ENCODE results near the gene RAB8B.
"Not testable (repeated sequence)": the region's sequence is repeated elsewhere in the genome, so short reads cannot be mapped to it uniquely, and the experiment has no call there.

RAB8B gene

GRCh38 chr15:63237086-63237485 lies 47.7 kb downstream of the RAB8B start:
- DNase-seq (ENCODE audit: low read depth in 2 of 2): not testable (repeated sequence)

- DNase-seq (ENCODE audit: low read depth in 2 of 2): no peak
Observed at GRCh38 chr15:63238171-63238570, 48.8 kb downstream of the RAB8B start.

DNA sequence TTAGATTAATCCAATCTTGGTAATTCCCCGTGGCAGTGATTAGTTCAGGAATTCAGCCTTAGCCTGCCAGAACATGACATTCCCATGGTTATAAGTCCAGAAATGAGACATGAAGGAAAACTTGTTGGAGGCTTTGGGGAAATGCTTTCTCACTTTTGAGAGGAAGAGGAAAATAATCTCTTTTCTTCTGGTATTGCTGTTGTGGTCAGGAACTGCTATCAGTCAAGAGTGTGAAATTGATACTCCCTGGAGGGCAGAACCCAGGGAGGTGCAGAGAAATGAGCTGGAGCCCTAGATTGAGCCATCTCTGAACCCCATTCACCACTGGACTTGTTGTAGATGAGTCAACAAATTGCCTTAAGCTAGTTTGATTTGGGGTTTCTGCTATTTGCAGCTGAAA lies 49.4 kb downstream of the RAB8B start:
- no peak for DNase-seq (ENCODE audit: low read depth in 2 of 2)

- no peak for DNase-seq (ENCODE audit: low read depth in 2 of 2)
Observed at GRCh38 chr15:63240109-63240508, 50.7 kb downstream of the RAB8B start.

GRCh38 chr15:63241316-63241715 lies 51.9 kb downstream of the RAB8B start:
- no peak for DNase-seq (ENCODE audit: low read depth in 2 of 2)

- no peak for DNase-seq (ENCODE audit: low read depth in 2 of 2)
Observed at GRCh38 chr15:63243101-63243500, 53.7 kb downstream of the RAB8B start.

DNA sequence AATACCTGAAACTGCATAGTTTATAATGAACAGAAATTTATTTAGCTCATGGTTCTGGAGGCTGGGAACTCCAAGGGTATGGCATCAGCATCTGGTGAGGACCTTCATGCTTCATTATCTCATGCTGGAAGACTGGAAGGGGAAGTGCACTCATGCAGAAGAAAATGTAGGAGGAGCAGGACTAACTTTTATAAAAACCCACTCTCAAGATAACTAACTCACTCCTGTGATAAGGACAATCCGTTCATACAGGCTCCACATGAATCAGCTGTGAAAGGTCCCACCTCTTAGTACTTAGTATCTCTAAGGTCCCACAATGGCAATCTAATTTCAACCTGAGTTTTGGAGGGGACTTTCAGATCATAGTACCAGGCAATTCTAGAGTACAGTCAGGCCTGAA lies 54.4 kb downstream of the RAB8B start:
- DNase-seq (ENCODE audit: low read depth in 2 of 2): no peak

- DNase-seq (ENCODE audit: low read depth in 2 of 2): no peak
Observed at GRCh38 chr15:63244399-63244798, 55.0 kb downstream of the RAB8B start.

GRCh38 chr15:63244976-63245645 lies 55.7 kb downstream of the RAB8B start:
- DNase-seq (ENCODE audit: low read depth in 2 of 2): no peak

DNA sequence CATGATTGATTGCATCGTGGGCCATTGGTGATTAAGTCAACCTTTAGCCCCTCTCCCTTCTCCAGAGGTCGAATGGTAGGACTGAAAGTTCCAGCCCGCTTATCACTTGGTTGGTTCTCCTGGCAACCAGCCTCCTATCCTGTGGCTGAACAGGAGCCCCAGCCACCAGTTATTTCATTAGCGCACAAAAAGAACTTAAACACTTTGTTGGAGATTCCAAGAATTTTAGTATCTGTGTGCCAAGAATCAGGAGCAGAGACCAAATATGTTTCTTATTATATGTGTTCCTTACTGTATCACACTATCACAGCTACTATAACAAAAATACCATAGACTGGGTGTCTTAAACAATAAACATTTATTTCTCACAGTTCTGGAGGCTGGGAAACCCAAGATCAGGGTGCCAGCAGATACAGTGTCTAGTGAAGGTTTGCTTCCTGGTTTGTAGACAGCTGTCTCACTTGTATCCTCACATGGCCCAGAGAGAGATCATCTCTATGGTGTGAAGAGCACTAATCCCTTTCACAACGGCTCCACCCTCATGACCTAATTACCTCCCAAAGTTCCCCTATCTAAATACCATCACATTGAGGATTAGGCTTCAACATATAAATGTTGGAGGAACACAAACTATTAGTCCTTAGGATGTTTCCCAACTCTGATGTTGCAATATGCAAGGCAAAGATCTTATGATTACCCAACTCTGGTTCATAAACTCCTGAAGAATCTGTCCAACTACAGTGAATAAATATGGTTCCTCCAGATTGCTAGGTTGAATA lies 57.5 kb downstream of the RAB8B start:
- DNase-seq (ENCODE audit: low read depth in 2 of 2): no peak

DNA sequence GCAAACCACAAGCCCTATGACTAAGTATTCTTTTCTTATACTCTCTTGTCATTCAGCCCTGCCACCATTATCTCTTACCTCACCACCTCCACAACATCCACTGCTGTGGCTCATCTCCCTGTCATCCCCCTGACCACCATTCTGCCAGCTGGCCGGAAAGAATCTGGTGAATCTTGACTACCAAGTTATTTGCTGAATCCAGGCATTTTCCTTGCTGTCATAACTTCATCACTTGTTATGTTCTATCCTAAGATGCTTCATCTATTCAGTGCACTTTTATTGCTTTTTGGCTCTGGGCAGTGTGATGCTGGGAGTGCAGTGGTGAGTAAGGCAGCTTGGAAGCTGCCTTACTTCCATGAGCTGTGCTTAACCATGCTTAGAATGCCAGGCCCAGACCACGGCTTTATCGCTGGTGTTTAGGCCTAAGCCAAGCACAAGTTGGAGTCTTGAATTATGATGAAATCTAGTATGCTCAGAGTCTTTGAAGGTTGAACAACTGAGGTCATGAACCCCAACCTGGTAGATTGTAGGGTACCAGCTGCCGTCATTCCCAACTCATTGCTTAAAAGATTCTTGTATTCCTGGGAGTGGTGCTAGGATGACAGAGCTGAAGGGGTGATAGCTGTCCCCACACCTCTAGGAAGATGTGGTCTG lies 61.0 kb downstream of the RAB8B start:
- DNase-seq (ENCODE audit: low read depth in 2 of 2): no peak

DNA sequence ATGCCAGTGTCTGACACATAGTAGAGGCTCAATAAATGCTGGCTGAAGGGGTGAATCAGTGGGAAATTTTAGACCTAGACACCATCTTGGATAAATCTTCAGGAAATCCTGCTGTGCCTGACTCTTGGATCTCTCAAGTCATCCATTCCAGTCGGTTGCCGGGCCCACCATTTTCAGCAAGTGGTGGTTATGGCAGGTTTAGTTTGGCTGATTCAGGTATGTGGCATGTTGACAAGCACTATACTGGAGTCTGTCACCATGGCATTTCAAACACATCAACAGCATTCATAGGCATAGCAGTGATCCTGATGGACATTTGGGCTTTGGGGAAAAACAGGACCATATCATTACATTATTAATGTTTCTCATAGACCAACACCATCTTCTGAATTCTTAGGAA lies 62.3 kb downstream of the RAB8B start:
- no peak for DNase-seq (ENCODE audit: low read depth in 2 of 2)

- no peak for DNase-seq (ENCODE audit: low read depth in 2 of 2)
Observed at GRCh38 chr15:63252292-63252691, 62.9 kb downstream of the RAB8B start.

GRCh38 chr15:63254991-63255390 lies 65.6 kb downstream of the RAB8B start:
- DNase-seq (ENCODE audit: low read depth in 2 of 2): no peak

GRCh38 chr15:63255489-63255990 lies 66.1 kb downstream of the RAB8B start:
- DNase-seq (ENCODE audit: low read depth in 2 of 2): no peak

DNA sequence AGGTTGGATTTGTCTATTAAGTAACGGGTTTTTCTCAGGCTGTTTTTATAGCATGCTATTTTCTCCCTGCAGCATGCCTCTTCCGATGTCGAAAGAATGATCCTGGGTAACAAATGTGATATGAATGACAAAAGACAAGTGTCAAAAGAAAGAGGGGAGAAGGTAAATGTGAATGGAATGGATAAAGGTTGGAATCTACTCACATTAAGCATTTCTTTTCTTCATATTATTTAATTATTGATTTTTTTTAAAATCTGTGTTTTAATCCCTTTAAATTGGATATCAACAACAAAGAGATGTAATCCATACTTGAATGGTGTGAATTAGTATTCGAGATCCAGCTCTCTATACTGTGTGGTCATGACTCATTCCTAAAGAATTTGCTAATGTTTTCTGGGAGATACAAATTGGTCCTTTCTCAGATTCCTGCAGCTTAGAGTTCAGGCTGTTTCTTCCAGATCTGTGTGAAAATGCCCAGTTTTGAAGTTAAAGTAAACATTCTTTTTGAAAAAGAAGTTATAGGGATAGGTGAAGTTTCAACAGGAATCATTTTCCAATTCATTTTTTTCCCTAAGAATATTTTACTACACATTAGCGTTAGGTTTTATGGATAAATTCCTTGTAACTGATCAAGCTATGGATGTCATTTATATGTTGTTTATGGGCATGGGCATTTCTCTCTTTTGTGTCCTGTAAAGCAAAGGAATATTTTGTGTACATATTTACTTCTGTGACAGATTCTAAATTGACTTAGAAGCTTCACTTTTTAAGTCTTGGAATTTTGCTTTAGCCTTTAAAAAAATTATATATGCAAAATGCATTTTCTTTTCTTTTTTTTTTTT lies 67.2 kb downstream of the RAB8B start:
- no peak for DNase-seq (ENCODE audit: low read depth in 2 of 2)

DNA sequence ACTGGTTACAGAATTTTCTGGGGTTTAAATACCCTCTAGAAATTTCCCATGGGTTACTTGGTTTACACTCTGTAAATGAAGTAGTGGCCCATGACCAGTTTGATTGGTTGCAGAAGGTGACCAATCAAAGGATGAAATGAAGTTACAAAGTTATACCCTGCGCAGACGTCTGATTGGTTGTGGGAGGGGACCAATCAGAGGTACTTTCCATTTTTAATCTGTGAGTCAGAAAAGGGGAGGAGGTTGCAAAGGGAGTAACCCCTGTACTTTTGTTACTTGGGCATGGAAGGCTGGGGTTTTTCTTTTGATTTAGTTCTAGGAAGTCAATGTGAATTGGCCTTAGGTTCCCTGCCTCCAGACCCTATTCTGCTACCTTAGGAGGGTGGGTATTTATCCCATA lies 69.3 kb downstream of the RAB8B start:
- DNase-seq (ENCODE audit: low read depth in 2 of 2): no peak

DNA sequence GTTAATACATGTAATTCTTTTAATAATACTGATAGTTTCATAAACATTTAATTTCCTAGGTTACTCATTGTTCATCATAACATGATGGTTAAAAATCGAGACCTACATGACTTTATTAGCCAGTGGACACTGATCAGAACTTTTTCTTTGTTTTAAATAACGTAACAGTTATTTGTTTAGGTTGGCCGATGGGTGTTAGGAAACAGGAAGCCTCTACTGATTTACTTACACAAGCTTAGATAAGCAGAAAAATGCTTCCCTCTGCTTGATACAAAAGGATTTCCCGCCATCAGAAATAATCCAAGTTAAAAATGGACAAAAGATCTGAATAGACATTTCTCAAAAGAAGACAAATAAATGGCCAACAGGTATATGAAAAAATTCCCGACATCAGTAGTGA lies 71.4 kb downstream of the RAB8B start:
- DNase-seq (ENCODE audit: low read depth in 2 of 2): no peak

DNA sequence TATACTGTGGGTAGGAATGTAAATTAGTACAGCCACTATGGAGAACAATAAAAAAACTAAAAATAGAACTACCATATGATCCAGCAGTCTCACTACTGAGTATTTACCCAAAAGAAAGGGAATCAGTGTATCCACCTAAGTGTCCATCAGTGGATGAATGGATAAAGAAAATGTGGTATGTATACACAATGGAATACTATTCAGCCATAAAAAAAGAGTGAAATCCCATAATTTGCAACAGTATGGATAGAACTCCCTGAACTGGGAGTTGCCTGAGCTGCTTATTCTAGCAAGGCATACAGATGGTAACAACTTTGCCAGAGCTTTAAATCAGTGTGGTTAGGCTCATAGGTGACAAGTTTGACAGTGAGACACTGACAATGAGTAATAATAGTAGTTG lies 71.9 kb downstream of the RAB8B start:
- DNase-seq (ENCODE audit: low read depth in 2 of 2): no peak

DNA sequence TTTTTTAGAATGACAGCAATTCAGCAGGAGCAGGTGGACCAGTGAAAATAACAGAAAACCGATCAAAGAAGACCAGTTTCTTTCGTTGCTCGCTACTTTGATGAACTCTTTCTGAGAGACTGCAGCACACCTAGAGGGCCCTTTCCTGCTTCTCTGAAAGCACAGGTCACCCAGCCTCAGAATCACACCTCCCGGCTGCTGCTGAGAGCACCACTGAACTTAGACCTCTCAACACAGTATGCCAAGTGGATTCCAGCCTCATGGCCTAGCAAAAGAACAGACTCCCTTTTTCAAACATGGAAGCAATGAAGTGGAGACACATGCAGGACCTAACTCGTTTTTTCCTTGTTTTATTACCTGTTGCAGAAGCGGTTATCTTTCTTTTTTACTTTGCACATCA lies 74.1 kb downstream of the RAB8B start:
- no peak for DNase-seq (ENCODE audit: low read depth in 2 of 2)

GRCh38 chr15:63264688-63265293 lies 75.4 kb downstream of the RAB8B start:
- no peak for DNase-seq (ENCODE audit: low read depth in 2 of 2)

All from stimulated activated CD4-positive, alpha-beta T cell treated with anti-CD3 and anti-CD28 coated beads, Interleukin-1b, Interleukin-23, amount 100 ng/mL, for 1 hour (primary cell).